ENCODE results near the gene CEP250.
"Not testable (repeated sequence)": the region's sequence is repeated elsewhere in the genome, so short reads cannot be mapped to it uniquely, and the experiment has no call there.

CEP250 gene, protein sequence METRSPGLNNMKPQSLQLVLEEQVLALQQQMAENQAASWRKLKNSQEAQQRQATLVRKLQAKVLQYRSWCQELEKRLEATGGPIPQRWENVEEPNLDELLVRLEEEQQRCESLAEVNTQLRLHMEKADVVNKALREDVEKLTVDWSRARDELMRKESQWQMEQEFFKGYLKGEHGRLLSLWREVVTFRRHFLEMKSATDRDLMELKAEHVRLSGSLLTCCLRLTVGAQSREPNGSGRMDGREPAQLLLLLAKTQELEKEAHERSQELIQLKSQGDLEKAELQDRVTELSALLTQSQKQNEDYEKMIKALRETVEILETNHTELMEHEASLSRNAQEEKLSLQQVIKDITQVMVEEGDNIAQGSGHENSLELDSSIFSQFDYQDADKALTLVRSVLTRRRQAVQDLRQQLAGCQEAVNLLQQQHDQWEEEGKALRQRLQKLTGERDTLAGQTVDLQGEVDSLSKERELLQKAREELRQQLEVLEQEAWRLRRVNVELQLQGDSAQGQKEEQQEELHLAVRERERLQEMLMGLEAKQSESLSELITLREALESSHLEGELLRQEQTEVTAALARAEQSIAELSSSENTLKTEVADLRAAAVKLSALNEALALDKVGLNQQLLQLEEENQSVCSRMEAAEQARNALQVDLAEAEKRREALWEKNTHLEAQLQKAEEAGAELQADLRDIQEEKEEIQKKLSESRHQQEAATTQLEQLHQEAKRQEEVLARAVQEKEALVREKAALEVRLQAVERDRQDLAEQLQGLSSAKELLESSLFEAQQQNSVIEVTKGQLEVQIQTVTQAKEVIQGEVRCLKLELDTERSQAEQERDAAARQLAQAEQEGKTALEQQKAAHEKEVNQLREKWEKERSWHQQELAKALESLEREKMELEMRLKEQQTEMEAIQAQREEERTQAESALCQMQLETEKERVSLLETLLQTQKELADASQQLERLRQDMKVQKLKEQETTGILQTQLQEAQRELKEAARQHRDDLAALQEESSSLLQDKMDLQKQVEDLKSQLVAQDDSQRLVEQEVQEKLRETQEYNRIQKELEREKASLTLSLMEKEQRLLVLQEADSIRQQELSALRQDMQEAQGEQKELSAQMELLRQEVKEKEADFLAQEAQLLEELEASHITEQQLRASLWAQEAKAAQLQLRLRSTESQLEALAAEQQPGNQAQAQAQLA (N-terminal part only)

DNA sequence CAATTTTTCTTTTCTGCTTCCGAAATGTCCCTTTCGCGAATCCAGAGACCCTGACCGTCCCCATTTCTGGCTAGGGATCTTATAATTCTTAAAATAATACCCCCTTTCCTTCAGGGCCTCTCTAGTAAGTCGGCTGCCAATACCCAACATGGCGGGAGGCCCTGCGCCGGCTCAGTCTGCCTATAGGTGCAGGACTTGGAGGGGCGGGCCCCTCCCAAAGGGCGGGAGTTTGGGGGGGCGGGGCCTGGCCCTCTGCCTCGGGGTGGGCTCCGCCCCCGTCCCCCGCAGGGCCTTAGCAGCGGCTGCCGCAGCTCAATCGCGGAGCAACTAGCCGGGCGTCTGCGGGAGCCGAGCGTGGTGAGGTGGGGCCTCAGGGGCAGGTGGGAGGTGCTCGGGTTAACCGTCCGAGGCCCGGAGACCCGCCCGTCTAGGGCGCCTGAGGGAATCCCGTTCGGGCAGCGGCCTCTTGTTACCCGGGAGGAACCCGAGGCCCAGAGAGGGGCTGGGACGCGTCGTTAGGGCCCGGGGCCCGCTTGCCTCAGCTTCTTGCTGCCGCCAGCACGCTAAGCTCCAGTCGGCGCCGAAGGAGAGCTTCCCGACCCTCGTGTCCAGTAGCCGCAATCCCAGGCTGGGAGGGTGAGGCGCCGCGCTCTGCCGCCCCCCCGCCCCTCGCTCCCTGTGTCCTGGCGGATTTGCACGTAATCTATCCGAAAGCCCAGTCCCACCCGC lies at the start of gene CEP250:
TSS of gene CEP250 (plus strand) at position 718 of the 729 bp plus-strand sequence. CDS start 6,770 bp downstream, outside the sequence.
- DNase-seq (ENCODE audit: low read depth in 3 of 3): peak; percentile 86 to 94 (median 90)

DNA sequence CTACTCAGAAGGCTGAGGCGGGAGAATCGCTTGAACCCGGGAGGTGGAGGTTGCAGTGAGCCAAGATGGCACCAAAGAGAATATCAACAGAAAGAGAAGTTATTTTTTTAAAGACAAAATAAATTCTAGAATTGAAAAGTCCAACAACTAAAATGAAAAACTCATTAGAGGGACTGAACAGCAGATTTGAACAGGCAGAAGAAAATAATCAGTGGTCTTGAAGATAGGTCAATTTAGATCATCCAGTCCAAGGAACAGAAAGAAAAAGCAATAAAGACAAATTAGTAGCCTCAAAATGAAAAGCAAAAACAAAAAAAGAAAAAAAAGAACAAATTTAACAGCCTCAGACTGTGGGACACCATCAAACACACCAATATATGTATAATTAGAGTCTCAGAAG lies 49.6 kb upstream of the CEP250 start:
- no peak for DNase-seq (ENCODE audit: low read depth in 3 of 3)

DNA sequence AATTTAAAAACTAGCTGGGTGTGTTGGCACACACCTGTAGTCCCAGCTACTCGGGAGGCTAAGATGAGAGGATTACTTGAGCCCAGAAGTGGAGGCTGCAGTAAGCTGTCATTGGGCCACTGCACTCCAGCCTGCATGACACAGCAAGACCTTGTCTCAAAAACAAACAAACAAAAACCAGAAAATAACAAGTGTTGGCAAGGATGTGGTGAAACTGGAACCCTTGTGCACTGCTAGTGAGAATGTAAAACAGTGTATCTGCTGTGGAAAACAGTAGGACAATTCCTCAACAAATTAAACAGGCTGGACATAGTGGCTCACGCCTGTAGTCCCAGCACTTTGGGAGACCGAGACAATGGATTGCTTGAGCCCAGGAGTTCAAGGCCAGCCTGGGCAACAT lies 47.1 kb upstream of the CEP250 start:
- DNase-seq (ENCODE audit: low read depth in 3 of 3): no peak

DNA sequence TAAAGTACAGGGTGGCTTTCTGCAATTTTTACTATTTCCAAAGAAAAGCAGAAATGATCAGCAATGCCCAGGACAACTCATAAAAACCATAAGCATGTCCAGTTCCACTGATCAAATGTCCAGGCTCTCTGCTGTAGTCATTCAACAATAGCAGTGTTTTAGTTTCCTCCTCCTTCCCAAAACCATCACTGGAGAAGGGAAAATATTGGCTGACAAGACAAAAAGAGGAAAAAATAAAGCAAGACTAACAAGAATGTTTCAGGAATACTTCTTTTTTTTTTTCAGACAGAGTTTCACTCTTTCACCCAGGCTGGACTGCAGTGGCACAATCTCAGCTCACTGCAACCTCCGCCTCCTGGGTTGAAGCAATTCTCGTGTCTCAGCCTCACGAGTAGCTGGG lies 45.9 kb upstream of the CEP250 start:
- DNase-seq (ENCODE audit: low read depth in 3 of 3): no peak

DNA sequence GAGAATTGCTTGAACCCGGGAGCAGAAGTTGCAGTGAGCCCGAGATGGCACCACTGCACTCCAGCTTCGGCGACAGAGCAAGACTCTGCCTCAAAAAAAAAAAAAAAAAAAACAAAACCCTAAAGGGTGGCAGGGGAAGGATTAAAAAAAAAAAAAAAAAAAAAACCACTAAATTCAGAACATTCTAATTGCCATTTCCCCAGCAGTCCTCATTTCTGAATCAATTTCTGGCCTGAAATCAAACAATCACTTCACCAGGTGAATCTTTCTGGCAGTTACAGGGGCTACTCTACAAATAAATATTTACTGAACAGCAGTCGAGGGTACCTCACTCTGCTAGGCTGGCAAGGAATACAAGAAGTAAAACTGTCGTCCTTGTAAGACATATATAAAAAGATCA lies 44.8 kb upstream of the CEP250 start:
- DNase-seq (ENCODE audit: low read depth in 3 of 3): no peak

DNA sequence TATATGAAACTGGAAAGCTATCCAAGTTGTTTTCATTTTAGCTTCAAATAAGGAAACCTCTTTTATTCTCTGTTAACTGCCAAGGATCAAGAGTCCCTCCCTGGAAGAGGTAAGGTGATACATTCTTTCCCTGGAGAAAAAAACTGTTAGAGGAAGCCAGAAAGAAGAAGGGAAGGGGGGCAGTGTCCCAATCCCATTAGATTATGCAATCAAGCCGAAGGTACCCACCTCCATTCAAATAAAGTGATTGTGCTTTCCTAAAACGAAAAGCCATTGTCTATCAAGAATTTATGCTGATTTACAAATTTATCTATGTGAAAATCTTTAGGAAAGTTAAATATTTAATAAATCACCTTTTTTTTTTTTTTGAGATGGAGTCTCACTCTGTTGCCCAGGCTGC lies 34.1 kb upstream of the CEP250 start:
- DNase-seq (ENCODE audit: low read depth in 3 of 3): no peak

DNA sequence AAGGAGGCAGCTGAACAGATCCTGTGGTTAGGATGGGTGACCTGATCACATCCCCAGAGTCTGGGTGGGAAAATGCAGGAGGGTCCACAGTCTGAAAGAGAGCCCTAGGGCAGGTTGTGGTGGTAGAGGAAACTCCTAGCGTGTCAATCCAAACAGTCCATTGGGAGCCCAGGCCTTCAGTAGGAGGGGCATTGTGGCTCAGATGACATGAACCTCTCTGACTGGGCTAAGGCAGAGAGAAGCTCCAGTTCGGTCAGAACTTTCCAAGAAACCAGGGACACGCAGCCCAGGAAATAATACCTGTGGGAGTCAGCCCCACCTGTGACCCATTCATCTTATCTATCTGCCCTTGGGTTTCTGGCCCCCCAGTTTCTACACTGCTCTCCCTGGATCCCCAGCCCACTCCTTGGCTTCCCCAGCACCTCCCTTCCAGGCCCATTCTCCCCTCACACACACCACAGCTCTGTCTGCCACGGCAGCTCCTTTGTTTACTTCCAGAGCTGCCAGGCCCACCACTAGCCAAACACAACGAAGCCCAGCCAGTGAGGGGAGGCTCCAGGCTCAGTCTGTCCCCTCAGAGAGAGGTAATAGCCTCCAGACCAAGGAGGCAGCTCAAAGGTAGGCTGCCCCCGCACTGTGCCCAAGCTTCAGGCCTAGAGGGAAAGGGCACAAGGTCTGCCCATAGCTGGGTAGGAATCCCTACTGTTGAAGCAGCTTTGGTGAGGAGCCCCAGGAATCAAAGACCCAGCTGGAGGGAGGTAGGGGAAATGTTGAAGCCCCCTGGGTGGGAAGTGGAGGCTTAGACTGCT lies 23.6 kb upstream of the CEP250 start:
- no peak for DNase-seq (ENCODE audit: low read depth in 3 of 3)

DNA sequence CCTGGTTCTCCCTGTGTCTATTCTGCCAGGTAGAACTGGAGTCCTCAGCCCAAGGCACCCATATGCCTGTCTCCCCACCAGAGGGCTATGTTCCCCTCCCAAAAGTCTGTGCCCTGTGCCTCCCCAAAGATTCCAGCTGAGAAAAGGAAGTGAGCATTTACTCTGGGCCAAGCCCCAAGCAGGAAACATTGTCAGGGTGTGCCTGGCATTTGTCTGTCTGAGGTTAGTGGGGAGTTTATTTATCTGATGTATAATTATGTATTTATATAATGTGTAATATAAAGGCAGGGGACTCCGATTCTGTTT lies 23.0 kb upstream of the CEP250 start:
- DNase-seq (ENCODE audit: low read depth in 3 of 3): no peak

DNA sequence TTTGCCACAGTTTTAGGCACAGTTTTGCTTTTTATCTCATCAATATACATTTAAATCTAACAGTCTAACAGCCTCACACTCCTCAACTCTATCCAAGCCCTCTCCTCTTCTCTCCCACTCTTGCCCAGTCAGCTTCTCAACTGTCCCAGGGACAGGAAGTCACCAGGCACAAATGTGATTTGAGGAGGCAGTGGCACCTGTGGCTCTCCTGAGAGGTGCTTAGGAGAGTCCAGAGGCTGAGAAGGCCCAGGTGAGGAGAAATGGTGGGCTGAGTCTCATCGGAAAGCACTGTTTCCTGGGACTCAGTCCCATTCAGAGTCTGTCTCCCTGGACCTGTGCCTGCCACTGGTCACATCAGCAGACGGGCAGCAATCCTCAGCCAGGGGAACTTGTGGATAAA lies 22.1 kb upstream of the CEP250 start:
- no peak for DNase-seq (ENCODE audit: low read depth in 3 of 3)

DNA sequence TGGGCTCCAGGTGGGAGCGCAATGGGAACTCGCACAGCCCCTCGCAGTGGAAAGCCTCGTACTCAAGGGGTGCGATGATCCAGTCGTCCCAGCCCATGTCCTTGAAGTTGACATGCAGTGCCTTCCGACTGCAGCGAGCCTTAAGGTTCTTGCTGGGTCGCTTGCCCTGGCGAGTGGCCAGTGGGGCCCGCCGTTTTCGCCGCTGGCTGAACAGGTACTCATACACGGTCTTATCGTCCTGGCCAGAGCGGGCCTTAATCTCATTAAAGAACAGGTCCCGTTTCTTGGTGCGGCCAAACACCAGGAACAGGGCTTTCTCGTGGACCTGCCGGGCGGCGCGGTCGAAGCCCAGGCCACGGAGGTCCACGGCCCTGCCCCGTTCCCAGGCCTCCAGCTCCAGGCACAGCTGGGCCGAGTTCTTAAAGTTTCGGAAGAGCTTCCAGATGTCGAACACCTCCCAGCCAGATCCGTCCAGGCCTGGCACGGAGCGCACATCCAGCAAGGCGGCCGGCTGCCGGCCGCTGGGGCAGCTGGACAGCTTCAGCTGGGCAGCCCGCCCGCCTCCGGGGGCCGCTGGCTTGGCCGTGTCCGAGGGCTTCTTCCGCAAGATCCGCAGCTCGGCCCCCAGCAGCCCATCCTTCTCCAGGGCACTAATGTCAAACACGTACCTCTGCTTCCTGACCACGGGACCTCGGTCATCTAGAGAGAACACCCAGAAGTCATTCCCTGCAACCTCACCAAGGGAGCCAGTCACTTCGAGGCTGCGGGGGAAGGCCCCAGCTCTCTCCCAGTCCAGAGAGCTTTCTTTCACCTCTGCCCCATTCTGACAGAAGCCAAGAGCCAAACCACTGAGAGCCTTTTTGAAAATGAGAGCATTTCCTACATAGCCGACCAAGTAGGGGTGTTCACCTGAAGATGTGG lies 21.1 kb upstream of the CEP250 start:
- no peak for DNase-seq (ENCODE audit: low read depth in 3 of 3)

DNA sequence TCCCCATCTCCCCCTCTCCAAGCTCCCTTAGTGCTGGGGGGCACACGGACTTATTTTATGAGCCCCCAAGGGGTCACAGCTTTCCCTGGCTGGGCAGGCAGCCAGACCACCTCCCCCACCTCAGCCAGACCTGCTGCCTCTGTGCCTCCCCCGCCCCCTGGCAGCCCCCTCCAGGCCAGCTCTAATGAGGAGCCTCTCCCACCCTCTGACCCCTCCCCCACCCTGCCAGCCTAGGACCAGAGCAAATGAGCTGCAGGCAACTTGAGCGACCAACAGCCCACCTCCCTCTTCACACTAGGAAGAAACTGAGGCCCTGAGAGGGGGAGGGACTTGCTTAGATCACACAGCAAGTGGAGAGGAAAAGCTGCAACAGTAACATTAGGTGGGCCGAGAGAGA lies 19.2 kb upstream of the CEP250 start:
- DNase-seq (ENCODE audit: low read depth in 3 of 3): no peak

DNA sequence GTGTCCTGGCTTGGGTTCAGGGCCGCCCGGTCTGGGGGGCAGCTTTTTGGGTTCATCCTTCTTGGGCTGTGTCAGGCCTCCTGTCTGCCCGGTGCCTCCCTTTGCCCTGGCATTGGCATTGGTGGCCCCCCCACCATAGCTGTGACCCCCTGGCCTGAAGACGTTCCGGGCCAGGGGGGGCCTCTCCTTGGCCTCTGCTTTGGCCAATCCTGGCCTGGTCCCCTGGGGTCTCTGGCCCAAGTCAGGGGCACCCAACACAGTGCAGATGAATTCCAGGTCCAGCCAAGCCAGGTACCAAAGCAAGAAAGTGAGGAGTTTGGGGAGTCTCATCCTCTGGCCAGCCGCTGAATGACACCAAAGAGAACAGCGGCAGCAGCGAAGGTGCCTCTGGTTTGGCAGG lies 17.8 kb upstream of the CEP250 start:
- no peak for DNase-seq (ENCODE audit: low read depth in 3 of 3)

DNA sequence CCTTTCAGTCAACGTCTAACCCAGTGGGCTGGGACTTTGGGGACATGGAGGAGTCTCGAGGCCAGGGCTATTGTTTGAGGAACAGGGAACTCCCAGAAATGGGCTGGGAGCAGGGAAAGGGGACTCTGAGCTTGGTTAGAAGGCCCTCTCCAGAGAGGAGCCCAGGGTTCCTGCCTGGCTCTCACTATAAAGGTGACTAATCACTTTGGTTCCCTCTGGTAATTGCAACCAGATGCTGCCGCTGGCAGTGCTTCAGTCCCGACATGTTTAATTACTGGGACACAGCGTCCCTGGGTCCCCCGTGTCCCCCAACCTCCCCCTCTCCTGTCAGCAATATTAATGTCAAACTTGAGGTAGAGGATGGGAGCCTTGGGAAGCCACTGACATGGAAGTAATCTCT lies 12.4 kb upstream of the CEP250 start:
- DNase-seq (ENCODE audit: low read depth in 3 of 3): no peak

DNA sequence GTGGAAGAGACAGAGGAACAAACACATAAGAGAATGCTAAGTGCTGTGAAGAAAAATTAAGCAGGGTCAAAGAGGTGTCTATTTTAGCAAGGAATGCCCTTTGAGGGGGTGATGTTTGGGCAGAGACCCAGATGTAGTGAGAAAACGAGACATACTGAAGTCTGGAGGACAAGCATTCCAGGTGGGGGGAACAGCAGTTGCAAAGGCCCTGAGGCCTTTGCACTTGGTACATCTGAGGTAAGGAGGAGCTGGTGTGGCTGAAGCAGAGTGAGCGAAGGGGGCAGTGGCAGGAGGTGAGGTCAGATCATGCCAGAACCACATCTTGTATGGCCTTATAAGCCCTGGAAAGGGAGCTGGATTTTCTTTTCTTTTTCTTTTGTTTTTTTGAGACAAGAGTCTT lies 11.2 kb upstream of the CEP250 start:
- DNase-seq (ENCODE audit: low read depth in 3 of 3): no peak

DNA sequence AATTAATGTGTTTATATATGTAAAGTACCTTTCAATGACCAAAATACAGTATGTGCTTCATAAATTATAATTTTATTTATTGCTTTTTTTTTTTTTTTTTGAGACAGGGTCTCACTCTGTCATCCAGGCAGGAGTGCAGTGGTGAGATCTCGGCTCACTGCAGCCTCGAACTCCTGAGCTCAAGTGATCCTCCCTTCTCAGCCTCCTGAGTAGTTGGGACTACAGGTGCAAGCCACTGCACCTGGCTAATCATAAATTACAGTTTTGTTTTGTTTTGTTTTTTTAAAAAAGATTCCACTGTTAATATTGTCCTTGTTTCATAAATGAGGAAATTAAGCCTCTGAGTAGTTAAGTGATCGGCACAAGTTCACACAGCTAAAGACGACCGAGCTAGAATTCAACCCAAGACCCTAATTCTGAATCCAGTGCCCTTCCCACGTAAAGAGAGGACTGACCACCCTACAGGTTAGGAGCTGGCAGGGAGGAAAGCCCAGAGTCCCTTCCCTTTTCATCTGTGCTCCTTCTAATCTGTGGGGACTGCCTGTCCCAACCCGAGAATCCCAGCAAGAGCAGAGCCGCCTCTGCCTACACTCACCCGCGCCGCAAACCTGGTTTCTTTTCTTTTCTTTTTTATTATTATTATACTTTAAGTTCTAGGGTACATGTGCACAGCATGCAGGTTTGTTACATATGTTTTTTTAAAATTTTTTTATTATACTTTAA lies 8.9 kb upstream of the CEP250 start:
- DNase-seq (ENCODE audit: low read depth in 3 of 3): no peak

DNA sequence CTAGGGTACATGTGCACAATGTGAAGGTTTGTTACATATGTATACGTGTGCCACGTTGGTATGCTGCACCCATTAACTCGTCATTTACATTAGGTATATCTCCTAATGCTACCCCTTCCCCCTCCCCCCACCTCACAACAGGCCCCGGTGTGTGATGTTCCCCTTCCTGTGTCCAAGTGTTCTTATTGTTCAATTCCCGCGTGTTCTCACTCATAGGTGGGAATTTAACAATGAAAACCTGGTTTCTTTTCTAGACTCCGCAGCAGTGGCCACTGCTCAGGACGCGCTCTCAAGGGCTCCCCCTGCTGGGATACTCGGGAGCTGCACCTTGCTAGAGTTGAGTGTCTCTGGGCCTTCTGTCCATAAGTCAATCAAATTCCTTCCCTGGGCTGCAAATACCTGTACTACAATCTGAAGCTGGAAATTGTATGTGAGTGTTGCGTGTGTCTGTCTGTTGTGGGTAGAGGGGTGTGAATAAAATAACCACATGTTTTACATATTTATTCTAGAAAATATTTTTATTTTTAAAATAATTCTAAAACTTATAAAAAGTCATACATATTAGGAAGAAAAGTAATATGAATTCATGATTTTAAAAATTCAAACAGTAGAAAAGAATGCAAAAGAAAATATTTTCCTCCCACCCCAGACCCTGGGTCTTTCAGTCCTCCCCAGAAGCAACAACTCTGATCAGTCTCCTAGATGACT lies 8.2 kb upstream of the CEP250 start:
- peak; percentile 81 to 93 (median 83) for DNase-seq (ENCODE audit: low read depth in 3 of 3)

DNA sequence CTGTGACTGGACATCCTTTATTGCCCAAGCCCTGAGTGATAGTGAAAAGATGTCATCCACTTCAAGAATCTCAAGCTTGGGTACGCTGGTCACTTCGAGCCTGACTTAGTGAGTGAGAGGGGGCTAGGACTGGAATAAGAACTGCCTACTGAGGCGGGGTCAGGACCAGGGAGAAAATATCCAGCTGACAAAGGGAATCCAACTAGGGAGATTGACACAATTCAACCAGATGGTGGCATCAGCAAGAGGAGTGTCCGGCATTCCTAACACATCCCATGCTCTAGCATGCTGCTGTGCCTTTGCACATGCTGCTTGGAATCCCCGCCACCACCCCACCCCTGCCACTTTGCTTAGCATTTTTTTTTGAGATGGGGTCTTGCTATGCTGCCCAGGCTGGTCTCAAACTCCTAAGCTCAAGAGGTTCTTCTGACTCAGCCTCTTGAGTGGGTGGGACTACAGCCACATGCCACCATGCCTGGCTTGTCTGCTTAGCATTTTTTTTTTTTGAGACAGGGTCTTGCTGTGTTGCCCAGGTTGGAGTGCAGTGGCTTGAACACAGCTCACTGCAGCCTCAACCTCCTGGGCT lies 6.5 kb upstream of the CEP250 start:
- DNase-seq (ENCODE audit: low read depth in 3 of 3): no peak

DNA sequence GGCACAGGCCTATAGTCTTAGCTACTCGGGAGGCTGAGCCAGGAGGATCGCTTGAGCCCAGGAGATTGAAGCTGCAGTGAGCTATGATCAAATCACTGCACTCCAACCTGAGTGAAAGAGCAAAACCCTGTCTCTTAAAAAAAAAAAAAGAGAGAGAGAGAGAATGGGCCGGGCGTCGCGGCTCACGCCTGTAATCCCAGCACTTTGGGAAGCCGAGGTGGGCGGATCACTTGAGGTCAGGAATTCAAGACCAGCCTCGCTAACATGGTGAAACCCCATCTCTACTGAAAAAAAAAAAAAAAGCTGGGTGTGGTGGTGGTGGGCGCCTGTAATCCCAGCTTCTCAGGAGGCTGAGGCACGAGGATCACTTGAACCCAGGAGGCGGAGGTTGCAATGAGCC lies 5.5 kb upstream of the CEP250 start:
- DNase-seq (ENCODE audit: low read depth in 3 of 3): not testable (repeated sequence)

Data from stimulated activated CD4-positive, alpha-beta T cell treated with anti-CD3 and anti-CD28 coated beads, TNF-alpha, amount 100 ng/mL, for 24 hours (primary cell).